Activated naive CD4-positive, alpha-beta T cell treated with anti-CD3 and anti-CD28 coated beads, Interleukin-2, amount 50 U/mL, for 72 hours (primary cell): ENCODE measurements around the gene APOBEC2. TPM values are rescaled to one million over a fixed set of nuclear protein-coding genes. Genes with fewer than 3 reads are reported as not detected.
A peak's percentile ranks its signal among the peaks of the same experiment; 100 is the strongest.

Source experiments
- ATAC-seq, 2 donors: fragments of 150-1000 bp; cut with Tn5 transposase; 2 replicates each; pipeline ENCODE4 v1.10.0; 2021; ENCODE audit warnings: mild to moderate bottlenecking in 2 of 2, moderate library complexity in 2 of 2
- DNase-seq, 2 donors: peaks; one replicate each; pipeline ENCODE4 v3.0.0; 2021 to 2022; ENCODE audit warnings: low spot score in 2 of 2
- H3K27ac Mint-ChIP-seq, 2 donors: one replicate each; pipeline ENCODE4 v1.8.0; 2022; ENCODE audit warnings: mild to moderate bottlenecking in 2 of 2, mixed read lengths in 2 of 2
- H3K36me3 Mint-ChIP-seq, 2 donors: one replicate each; pipeline ENCODE4 v1.8.0; 2022; ENCODE audit warnings: mixed read lengths in 2 of 2
- H3K9me3 Mint-ChIP-seq, 2 donors: one replicate each; pipeline ENCODE4 v1.8.0; 2022; ENCODE audit warnings: mixed read lengths in 2 of 2
- total RNA-seq, 2 donors: library from RNA; stranded (reverse); gene quantifications; one replicate each; pipeline ENCODE4 v1.2.3, GENCODE V29; 2022

The APOBEC2 gene
- total RNA-seq, 2 donors from 2014 or later = not detected

DNA sequence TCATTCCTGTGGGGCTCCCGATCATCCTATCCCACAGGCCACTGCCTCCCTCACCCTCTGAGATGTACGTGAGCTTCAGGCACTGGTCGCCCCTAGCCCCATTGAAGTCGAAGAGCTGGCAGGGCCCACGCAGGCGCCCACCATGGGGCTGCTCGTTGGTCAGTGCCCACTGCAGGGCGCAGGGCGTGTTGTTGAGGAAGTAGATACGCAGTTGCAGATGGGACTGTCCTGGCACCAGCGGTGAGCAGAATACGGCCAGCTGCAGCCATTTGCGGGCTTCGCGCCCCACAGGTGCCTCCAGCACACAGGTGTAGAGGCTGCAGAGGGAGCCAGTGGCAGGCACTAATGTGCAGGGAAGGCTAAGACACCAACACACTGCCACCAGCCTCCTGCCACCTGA lies 20.2 kb upstream of the APOBEC2 start:
- Mint-ChIP-seq H3K27ac (peak overlapping the region in 1 of 2 donors; percentile 44), H3K36me3 (no peaks in the 10 kb centered on the region), H3K9me3 (no peaks in the 10 kb centered on the region)
- DNase-seq = no peak
- no peak for ATAC-seq

DNA sequence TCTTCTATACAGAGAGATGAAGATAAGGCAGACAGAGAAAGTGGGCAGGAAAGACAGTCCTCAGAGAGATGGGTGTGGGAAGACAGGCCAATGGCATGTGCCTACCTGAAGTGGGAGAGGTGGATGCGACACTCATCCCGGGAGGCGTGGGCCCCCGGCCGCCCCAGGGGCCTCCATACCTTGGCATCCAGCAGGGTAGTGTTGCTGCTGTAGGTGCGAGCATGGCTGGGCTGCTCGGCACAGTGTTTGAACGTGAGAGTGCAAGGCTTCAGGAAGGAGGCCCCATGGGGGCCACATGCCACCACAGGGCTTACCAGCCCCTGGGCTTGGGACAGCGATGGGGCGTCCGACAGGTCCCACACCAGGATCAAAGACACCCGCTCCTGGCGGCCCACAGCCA lies 19.2 kb upstream of the APOBEC2 start:
- no peak for ATAC-seq
- Mint-ChIP-seq H3K9me3 (no peaks in the 10 kb centered on the region), H3K36me3 (no peaks in the 10 kb centered on the region), H3K27ac (peak overlapping the region in 1 of 2 donors; percentile 44)
- no peak for DNase-seq

DNA sequence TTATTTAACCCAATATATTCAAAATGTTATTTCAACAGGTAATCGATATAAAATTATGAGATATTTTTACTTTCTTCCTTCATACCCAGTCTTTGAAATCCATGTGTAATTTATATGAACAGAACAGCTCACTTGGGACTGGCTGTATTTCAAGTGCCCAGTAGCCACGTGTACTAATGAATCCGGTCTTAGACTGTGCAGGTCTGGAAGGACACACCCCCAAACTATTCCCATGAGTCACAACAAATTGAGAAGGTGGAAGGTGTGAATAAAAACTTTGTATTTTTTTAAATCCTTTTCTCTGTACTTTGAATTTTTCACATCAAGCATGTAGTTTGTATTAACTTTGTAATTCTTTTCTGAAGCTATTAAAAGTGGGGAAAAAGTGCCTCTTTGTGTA lies 16.8 kb upstream of the APOBEC2 start:
- DNase-seq = no peak
- Mint-ChIP-seq H3K36me3 (no peaks in the 10 kb centered on the region), H3K27ac (peak overlapping the region in 1 of 2 donors; percentile 14), H3K9me3 (no peaks in the 10 kb centered on the region)
- ATAC-seq = no peak

DNA sequence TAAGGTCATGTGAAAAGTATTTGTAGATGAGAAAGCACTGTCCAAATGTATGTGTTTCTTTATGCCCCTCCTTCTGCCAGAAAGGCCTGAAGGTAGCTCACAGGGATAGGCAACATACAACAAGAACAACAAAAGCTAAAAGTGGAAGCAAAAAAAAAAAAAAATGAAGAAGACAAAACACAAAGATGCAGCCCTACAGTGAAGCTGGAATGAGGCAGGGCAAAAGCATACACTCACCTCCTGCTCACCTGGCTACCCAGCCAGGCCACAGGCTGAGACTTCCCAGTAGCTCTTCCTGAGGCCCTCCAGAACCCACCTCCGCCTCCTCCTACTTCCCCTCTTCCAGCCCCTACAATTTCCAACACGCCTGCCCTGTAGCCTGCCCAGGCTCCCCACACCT lies 16.4 kb upstream of the APOBEC2 start:
- H3K27ac Mint-ChIP-seq = peak overlapping the region in 1 of 2 donors; percentile 14

DNA sequence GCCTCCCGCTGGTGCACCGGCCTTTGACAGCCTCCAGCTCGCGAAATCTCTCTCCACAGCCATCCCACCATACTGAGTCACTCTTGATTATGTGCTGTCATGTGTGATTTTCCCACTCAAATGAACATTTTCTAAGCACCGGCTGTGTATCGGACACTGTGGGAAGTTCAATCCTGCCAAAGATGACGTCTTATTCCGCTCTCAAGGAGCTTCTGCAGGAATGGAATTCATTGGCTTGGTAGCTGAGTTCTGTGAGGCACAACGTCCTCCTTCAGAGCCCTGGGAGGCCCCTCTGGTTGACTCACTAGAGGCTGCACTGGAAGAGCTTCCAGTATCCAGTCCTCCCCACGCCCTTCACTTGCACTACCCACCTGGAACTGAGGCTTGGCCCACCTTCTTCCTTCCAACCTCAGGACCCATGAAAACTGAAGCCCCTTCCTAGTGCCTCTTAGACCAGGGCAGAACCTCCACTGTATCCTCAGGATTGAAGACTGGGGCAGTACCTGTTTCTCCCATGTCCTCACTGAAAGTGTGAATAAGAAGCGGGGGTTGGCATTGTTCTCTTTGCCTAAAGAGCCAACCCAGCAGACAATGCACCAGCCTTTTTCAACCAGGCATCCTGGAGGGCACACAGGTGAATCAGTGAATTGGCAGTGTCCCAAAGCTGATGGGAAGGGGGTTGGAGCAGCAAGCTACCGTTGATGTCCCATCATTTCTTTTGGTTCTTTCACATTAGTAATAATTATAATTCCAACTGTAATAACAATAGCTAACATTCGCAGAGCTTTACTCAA lies 15.7 kb upstream of the APOBEC2 start:
- DNase-seq = no peak
- ATAC-seq = no peak
- H3K9me3 Mint-ChIP-seq = no peaks in the 10 kb centered on the region
- H3K27ac Mint-ChIP-seq = peak overlapping the region in 1 of 2 donors; percentile 14
- no peaks in the 10 kb centered on the region for H3K36me3 Mint-ChIP-seq

More for the DNA sequence above, 16.4 kb upstream of the APOBEC2 start:
- ATAC-seq (no peak), DNase-seq (no peak)
- H3K36me3 Mint-ChIP-seq = no peaks in the 10 kb centered on the region
- H3K9me3 Mint-ChIP-seq = no peaks in the 10 kb centered on the region

DNA sequence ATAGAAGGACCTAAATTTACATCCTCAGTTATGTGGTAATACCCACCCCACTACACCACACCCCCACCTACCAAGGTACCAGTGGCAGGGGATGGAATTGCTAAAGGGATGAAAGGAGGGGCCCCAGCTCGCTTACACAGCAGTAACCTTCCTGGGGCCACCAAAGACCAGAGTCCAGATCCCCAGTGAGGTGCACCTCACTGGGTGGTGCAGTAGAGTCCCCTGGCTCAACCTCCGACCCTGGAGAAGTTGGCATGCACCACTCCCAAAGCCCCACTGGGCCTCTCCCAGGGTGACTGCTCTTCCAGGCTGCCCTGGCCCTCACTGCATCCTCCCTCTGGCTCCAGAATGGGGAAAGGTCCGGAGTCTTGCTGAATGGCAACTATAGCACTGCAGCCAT lies 14.8 kb upstream of the APOBEC2 start:
- DNase-seq = no peak
- Mint-ChIP-seq H3K9me3 (no peaks in the 10 kb centered on the region), H3K36me3 (no peaks in the 10 kb centered on the region), H3K27ac (no peak overlapping the region)
- ATAC-seq = no peak

DNA sequence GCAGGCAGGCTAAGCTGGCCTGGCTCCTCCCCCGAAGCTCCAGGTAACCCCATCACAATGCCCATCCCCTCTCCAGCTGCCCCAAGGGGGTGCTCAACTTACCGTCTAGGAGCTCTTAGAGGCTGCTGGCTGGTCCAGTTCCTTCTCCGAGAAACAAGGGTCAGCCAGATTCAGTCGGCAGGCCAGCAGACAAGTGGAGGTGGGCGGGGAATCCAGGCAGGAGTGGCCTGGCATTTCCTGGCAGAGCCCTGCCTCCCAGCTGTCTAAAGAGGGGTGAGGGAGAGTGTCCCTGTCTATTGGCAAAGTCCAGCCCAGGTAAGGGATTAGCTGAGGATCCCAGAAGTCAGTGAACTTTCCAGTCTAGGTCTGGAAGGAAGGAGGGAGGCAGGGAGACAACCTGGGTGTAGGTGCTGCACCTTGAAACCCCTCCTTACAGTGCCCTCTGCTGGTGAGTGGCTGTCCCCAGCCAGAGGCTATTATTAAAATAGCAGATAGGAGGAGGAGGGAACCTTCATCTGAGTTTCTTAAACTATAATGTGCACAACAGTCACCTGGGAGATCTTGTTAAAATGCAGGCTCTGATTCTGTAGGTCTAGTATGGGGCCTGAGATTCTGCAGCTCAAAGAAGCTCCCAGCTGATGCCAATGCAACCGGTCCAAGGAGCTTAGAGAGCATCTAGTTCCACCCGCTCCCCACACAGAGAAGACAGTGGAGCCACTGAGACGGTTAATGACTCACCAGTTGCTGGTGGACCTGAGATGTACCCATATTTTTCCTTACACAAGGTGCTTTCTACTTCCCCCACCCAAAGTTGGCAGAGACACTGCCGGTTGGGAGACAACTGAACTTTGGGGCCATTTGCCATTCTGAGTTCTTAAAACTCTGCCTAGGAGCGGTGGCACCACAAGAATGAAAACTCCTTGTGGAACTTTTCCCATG lies 13.7 kb upstream of the APOBEC2 start, which contains the start of gene UNC5CL:
Gene UNC5CL (minus strand): TSS at position 162 of the 939 bp plus-strand sequence. CDS start 4,147 bp downstream, outside the sequence.
- DNase-seq (peak in 1 of 2 donors; percentile 70), ATAC-seq (peak; percentile 47 to 73)
- Mint-ChIP-seq H3K27ac (peak within 1 kb of the TSS in 1 of 2 donors; percentile 10), H3K9me3 (no peaks in the 10 kb centered on the region), H3K36me3 (no peaks in the 10 kb centered on the region)

DNA sequence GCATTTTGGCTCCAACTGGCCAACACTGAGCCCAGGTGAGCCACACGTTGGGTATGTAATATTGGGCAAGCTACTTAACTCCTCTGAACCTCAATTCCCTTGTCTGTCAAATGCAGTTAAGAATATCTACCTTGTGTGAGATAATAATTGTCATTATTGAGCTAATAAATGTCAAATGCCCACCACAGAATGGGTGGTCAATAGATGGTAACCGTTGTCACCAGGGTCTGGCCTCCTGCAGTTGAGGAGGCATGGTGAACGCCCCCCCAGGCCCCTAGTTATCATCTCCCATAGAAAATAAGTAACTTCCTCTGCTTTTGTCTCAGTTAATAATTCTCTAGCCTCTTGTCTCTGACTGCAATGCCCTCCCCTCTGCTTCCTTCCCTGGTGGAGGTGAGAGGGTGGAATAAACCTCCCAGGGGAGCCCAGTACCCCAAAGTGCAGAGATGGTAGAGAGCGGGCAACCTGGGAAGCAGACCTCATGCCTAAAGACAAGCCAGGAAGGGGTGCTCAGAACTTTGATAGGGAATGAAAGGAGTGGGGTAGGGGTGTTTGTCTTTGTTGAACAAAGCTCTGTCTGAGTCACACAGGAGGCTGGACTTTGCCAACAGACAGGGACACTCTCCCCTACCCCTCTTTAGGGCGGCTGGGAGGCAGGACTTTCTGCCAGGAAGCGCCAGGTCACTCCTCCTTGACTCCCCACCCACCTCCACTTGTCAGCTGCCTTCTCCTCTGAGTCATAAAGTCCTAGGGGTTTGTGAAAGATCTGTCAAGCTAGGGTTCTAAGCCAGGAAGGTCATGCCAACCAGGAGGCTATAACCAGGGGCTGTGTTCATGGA lies 12.7 kb upstream of the APOBEC2 start:
- Mint-ChIP-seq H3K36me3 (no peaks in the 10 kb centered on the region), H3K27ac (peak overlapping the region; percentile 10 to 77), H3K9me3 (no peaks in the 10 kb centered on the region)
- ATAC-seq = peak; percentile 75 to 82
- DNase-seq = no peak

DNA sequence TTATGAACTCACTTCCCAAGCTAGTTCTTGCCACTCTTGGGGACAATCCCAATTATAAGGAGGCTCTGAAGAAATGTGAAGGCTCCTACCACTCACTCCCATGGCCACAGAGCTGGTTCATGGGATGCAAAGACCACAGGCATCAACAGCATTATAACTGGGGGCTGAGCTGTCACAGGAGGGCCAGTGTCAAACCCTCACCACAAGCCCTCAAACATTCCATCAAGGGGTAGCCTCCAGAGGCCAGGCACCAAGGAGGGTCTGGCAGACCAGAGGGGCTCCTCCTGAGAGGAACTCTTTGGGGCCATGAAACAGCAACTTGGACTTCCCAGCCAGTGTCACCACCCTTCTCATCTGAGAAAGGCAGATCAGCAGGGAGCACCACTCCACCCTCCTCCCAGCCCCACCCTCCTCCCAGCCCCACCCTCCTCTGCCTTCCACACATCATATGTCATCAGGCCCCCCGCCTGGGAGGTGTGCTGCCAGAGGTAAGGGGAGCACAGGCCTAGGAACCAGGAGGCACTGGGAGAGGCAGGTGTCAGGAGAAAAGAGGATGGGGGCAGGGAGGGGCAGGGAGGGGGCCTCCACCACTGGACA lies 12.0 kb upstream of the APOBEC2 start:
- DNase-seq (no peak), ATAC-seq (peak in 1 of 2 donors; percentile 11)
- H3K36me3 Mint-ChIP-seq = no peaks in the 10 kb centered on the region
- no peaks in the 10 kb centered on the region for H3K9me3 Mint-ChIP-seq
- H3K27ac Mint-ChIP-seq = peak overlapping the region in 1 of 2 donors; percentile 10

DNA sequence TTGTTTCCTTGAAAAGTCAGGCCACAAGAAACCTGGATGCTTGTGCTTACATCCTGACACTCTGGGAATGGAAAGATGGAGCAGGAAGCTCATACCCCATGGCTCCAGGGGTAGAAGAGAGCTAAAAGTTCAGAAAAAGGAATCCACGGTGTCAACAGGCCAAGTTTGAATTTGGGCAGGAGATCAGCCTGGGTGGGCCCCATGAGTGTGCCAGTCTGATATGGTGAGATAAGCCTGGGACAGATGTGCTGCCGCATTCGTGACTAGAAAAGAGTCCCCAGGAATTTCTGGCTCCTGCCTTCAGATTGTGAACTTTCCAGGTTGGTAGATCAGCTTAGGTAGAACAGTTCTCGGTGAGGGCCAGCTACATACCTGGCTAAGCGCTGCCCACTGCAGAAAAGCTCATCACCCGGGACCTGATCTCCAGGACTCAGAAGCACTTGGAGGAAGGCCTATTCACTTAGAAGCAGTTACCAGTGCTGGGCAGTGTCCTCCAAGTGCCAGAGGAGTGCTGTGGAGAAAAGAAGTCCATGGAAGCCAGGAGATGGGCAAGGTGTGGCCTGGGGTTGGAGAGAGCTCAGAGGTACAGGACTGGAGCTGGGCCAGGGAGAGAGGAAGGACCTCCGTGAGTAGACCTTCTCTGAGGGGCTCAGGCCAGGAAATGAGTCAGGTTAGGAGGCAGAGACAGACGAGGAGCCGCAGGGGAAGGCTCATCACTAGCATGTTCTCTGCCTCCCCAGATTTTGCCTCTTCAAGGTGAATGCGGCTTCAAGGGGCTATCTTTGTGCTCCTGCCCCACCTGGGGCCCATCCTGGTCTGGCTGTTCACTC lies 10.6 kb upstream of the APOBEC2 start, which contains the start of gene TSPO2:
Gene TSPO2 (plus strand): TSS at position 242 of the 830 bp plus-strand sequence. CDS start 519 bp downstream, at position 761.
- no peak for DNase-seq
- Mint-ChIP-seq H3K9me3 (no peaks in the 10 kb centered on the region), H3K36me3 (no peaks in the 10 kb centered on the region), H3K27ac (peak within 1 kb of the TSS in 1 of 2 donors; percentile 14)
- no peak for ATAC-seq

DNA sequence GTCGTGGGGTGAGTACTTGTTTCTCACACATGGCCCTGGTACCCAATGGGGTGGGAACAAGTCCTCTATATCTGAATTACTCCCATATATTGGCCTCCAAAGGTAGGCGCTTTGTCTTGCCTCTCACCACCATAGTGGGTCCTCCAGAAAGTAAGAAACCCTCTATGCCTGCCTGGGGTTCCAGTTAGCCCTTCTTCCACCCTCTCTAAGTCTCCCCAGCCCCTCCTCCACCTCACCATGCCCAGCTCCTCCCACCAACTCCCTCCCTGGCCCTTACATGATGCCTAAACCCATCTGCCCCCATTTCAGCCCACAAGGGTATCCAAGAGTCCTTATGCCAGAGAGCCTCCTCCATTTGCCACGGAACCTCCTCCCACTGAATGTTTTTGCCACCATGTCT lies 9.9 kb upstream of the APOBEC2 start:
- Mint-ChIP-seq H3K27ac (no peak overlapping the region), H3K36me3 (no peaks in the 10 kb centered on the region), H3K9me3 (no peaks in the 10 kb centered on the region)
- DNase-seq (no peak), ATAC-seq (no peak)

DNA sequence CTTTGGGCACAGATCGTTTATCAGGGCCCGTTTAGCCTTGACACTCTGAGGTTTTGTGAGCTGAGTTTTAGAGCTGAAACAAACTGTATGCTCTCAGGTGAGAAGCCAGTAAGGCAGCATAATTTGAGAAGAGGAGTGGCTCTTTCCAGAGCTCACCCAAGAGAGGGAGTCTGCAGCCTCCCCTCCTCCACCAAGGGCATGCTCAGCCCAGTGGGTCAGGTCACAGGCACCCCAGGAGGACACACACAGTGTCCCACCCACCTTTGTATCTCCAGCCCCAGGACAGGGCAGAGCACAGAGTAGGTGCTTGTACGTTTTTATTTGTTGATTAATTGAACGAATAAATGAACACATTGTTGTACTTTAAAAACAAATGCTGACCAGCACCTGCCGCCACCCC lies 7.3 kb upstream of the APOBEC2 start:
- no peaks in the 10 kb centered on the region for H3K36me3 Mint-ChIP-seq
- H3K27ac Mint-ChIP-seq = no peak overlapping the region
- no peaks in the 10 kb centered on the region for H3K9me3 Mint-ChIP-seq
- DNase-seq = no peak
- no peak for ATAC-seq

DNA sequence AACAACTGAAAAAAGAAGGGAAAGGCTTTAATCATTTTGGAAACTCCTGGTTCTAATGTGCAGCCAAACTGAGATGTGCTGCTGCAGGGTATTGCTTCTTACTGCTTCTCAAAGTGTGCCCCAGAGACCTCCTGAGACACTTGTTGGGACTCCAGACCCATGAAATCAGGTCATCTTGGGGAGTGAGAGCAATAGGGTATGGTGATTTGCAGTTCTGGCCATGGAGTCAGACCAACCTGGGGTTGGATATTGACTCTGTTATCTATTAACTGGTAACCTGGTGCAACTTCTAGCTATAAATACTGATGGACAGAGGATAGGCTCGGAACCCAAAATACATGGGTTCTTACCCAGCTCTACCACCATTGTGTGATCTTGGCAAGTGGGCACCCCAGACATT lies 6.9 kb upstream of the APOBEC2 start:
- ATAC-seq (no peak), DNase-seq (no peak)
- Mint-ChIP-seq H3K36me3 (no peaks in the 10 kb centered on the region), H3K9me3 (no peaks in the 10 kb centered on the region), H3K27ac (no peak overlapping the region)

DNA sequence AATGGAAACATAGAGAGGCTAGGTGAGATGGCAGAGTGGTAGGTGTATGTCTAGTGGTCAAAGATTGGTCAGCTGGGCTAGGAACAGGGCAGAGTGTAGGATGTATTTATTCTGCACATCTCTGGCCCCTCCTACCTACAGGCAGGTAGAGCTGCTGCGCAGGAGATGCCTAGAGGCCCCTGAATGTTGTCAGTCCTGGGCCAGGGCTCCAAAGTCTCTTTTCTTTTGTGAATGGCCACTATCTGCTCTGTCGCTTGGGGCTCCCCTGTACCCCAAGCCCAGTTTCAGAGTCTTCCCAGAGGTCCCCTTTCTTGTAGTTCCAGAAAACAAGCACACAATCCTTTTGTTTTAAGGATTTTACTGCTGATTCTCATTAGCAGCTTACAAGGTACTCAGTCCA lies 5.7 kb upstream of the APOBEC2 start:
- ATAC-seq (no peak), DNase-seq (no peak)
- H3K27ac Mint-ChIP-seq = no peak overlapping the region

More for the DNA sequence above, 5.7 kb upstream of the APOBEC2 start:
- Mint-ChIP-seq H3K9me3 (no peaks in the 10 kb centered on the region), H3K36me3 (peaks cover 6 to 7% of the 10 kb centered on the region in 2 donors)
